GM12864 (cell line): ENCODE measurements around the gene GZMB.
A peak's percentile ranks its signal among the peaks of the same experiment; 100 is the strongest.

Source experiments
- DNase-seq: peaks from one replicate; pipeline ENCODE4 v3.0.0-alpha.2; 2011; ENCODE audit warnings: low read depth
- H3K4me3 ChIP-seq: 2 replicates; pipeline ENCODE4 v1.5.1; 2011; ENCODE audit warnings: mild to moderate bottlenecking, low read depth, low read length, control low read depth
- TF ChIP-seq, protein P1 (sequence below): IDR thresholded peaks from 2 replicates; pipeline ENCODE4 v1.5.1; 2011; ENCODE audit warnings: low read depth, mild to moderate bottlenecking, moderate library complexity, low read length, control low read depth, inconsistent platforms; ENCODE audit errors: missing control alignments

The GZMB gene, protein sequence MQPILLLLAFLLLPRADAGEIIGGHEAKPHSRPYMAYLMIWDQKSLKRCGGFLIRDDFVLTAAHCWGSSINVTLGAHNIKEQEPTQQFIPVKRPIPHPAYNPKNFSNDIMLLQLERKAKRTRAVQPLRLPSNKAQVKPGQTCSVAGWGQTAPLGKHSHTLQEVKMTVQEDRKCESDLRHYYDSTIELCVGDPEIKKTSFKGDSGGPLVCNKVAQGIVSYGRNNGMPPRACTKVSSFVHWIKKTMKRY

DNA sequence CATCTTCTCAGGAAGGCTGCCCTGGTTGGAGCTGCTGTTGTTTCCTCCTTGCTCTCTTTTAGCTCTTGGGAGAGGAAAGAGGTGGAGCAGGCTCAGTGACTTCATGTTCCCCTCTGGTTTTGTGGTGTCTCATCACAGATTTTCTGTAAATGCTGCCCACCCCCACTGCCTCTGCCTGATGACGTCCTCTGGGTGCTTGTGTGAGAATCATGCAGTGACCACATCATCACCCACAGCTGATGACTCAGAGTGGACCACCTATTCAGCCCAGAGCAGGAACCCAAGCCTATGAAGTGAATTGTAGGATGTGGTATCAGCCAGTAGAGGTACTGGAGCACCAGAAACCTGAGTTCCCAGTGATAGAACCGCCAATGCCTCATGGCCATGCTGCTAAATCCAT, at the start of gene GZMB:
GZMB (minus strand) TSS at position 33 of the 400 bp plus-strand sequence; CDS start at position 3, 30 bp downstream.
- no peak for DNase-seq
- TF ChIP-seq, protein P1, sequence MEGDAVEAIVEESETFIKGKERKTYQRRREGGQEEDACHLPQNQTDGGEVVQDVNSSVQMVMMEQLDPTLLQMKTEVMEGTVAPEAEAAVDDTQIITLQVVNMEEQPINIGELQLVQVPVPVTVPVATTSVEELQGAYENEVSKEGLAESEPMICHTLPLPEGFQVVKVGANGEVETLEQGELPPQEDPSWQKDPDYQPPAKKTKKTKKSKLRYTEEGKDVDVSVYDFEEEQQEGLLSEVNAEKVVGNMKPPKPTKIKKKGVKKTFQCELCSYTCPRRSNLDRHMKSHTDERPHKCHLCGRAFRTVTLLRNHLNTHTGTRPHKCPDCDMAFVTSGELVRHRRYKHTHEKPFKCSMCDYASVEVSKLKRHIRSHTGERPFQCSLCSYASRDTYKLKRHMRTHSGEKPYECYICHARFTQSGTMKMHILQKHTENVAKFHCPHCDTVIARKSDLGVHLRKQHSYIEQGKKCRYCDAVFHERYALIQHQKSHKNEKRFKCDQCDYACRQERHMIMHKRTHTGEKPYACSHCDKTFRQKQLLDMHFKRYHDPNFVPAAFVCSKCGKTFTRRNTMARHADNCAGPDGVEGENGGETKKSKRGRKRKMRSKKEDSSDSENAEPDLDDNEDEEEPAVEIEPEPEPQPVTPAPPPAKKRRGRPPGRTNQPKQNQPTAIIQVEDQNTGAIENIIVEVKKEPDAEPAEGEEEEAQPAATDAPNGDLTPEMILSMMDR = no peak
- no peak within 1 kb of the TSS for H3K4me3 ChIP-seq

DNA sequence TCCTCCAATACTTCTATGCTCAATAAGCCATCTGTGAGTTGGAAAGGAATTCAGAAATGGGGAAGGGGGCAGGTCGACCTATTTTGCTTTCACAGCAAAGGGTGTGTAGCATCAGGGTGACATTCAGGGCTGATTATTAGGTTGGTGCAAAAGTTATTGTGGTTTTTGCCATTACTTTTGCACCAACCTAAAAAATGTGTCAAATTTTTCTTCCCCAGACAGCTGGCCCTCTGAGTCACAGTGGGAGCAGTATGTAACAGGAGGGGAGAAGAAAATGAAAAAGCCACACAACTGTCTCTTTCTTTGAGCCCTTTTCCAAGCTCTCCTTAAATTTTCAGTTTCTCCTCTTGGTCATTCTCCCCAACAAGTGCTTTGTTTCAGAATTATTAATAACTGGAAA, 47.1 kb upstream of the GZMB start:
- TF ChIP-seq, protein P1 = no peak
- no peak overlapping the region for H3K4me3 ChIP-seq
- DNase-seq = no peak

DNA sequence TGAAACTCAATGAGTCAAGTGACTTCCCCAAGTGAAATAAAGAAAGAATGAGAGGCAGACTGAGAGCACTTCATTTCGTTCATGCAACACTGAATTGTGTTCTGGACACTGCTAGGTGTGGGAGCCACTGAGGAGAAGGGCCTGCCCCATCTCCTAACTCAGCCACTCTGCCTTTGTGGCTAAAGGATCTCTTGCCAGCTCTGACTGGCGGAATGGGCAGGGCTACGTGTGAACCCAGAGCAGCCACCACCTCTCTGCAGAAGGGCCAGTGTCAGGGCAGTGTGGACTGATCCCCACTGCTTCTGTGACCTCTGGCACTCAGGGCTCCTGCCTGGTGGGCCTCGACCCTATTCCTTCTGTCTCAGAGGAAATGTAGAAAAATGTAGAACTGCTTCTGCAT, 46.5 kb upstream of the GZMB start:
- no peak overlapping the region for H3K4me3 ChIP-seq
- TF ChIP-seq, protein P1 = no peak
- DNase-seq = no peak

DNA sequence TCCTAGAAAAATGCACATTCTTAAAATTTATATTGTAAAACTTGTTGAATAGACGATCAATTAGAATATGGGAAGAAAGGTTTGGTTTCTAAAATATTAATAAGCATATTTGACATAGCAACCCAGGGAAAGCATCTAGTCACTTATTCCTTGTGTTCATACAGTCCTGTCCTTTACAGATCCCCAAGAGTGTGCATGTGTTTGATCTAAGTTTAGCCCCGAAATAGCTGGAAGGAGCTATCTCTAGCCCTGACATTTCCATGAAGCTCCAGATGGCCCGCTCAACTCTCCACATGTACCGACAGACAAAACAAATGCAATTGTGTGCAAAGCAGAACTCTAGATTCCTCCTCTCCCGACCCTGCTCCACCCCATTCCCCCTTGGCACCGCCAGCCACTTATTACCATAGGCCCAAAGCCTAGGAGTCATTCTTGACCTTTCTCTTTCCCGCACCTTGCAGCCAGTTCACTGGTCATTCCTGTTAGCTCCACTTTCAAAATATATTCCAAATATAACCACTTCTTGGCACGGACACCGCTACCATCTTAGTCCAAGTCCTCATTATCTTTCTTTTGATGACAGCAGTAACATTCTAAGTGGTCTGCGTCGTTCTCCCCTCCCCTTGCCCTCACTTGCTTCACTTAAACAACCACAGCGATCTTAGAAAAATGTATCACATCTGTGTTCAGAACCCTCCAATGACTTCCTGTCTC, 45.4 kb upstream of the GZMB start:
- H3K4me3 ChIP-seq = no peak overlapping the region
- DNase-seq = no peak
- TF ChIP-seq, protein P1 = no peak

DNA sequence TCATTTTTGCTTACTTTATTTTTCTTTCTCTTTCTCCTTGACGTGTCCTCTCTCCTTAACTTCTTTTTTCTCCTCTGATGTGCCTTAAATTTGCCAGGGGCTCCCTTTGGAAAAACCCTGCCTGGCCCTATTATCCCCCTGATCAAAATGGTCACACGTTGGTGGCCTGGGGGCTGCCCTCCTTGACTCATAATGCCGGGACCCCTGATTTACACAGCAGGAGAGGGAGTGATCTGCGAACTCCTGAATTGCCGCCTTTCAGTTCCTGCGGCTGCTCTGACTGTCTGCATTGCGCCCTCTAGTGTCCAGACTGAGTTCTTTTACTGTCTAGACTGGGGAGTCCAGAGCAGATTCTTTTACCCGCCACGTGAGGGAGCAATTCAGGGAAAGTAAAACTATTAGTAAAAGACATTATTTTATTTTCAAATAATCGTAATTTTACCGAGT, 44.8 kb upstream of the GZMB start:
- DNase-seq = peak; percentile 87
- TF ChIP-seq, protein P1 = peak; percentile 88
- H3K4me3 ChIP-seq = peak overlapping the region; percentile 33; the same call in 1 of the 2 replicates

DNA sequence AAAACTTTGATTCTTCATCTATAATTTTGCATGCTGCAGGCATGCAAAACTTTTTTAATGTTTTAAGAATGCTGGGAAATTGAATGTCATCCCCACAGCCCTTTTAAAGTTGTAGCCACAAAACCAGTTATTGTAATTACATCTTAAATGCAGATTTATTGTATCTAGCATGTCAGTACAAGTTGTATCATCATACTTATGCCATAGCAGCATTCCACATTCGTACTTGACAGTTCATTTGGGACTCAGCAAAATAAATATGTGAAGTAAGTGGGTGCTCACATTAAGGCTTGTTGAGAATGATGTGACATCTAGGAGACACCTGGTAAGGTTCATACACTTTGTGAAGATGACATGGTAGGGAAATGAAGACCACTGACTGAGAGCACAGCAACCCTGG, 44.0 kb upstream of the GZMB start:
- DNase-seq = no peak
- no peak overlapping the region for H3K4me3 ChIP-seq
- TF ChIP-seq, protein P1 = no peak
